SU-DHL-6 (cell line): ENCODE measurements around the gene ATRIP.

Experiments
- H2AFZ ChIP-seq: fragments of 200-600 bp; sonication (generic); 2 replicates; pipeline ENCODE4 v1.6.1; 2014; ENCODE audit warnings: low read depth, mild to moderate bottlenecking, moderate library complexity, mixed read lengths, antibody characterized with exemption, low read length; ENCODE audit not compliant: severe bottlenecking
- H3F3A ChIP-seq: fragments of 200-600 bp; shearing (Covaris generic); 2 replicates; pipeline ENCODE4 v1.6.0; 2016; ENCODE audit warnings: antibody characterized with exemption, mild to moderate bottlenecking; ENCODE audit not compliant: insufficient read depth
- H3K27ac ChIP-seq: fragments of 200-600 bp; sonication (generic); 2 replicates; pipeline ENCODE4 v1.5.1; 2016; ENCODE audit warnings: low read depth, mild to moderate bottlenecking, low read length, moderate library complexity, mixed read lengths
- H3K27me3 ChIP-seq: fragments of 200-600 bp; sonication (generic), shearing (Covaris generic); 2 replicates; pipeline ENCODE4 v1.6.0; 2014; ENCODE audit warnings: mild to moderate bottlenecking, low read length
- H3K36me3 ChIP-seq: fragments of 200-600 bp; sonication (generic); 2 replicates; pipeline ENCODE4 v1.6.1; 2014; ENCODE audit warnings: mild to moderate bottlenecking, low read length, mixed read lengths
- H3K4me2 ChIP-seq: fragments of 300-600, 200-600 bp; shearing (Covaris generic), sonication (generic); 2 replicates; pipeline ENCODE4 v1.6.0; 2014; ENCODE audit warnings: low read length, low read depth, mild to moderate bottlenecking; ENCODE audit not compliant: poor library complexity, severe bottlenecking
- H3K4me3 ChIP-seq: fragments of 200-600 bp; sonication (generic); 2 replicates; pipeline ENCODE4 v1.5.1; 2014; ENCODE audit warnings: antibody characterized with exemption, low read length, mild to moderate bottlenecking, mixed read lengths; ENCODE audit not compliant: insufficient read depth, poor library complexity, severe bottlenecking
- H3K79me2 ChIP-seq: fragments of 200-600 bp; sonication (generic); 2 replicates; pipeline ENCODE4 v1.6.1; 2014; ENCODE audit warnings: mild to moderate bottlenecking, low read length, moderate library complexity; ENCODE audit not compliant: insufficient read depth
- H3K9ac ChIP-seq: fragments of 200-600 bp; sonication (generic); 2 replicates; pipeline ENCODE4 v1.7.0; 2014; ENCODE audit warnings: mild to moderate bottlenecking, low read length
- H3K9me2 ChIP-seq: fragments of 200-600 bp; sonication (generic); replicated peaks from 2 replicates; pipeline ENCODE4 v1.6.1; 2014; ENCODE audit warnings: low read length; ENCODE audit not compliant: insufficient read depth
- H3K9me3 ChIP-seq: fragments of 200-600 bp; sonication (generic); 2 replicates; pipeline ENCODE4 v1.6.1; 2014; ENCODE audit warnings: low read length, mixed read lengths; ENCODE audit not compliant: insufficient read depth
- H4K20me1 ChIP-seq: fragments of 200-600 bp; sonication (generic); 2 replicates; pipeline ENCODE4 v1.6.1; 2014; ENCODE audit warnings: low read depth, mild to moderate bottlenecking, antibody characterized with exemption, low read length, moderate library complexity, mixed read lengths
- EZH2phosphoT487 ChIP-seq: fragments of 200-600 bp; sonication (generic), shearing (Covaris generic); conservative IDR thresholded peaks from 2 replicates; pipeline ENCODE4 v1.6.1; 2018; ENCODE audit warnings: mild to moderate bottlenecking, antibody characterized with exemption, low read length, moderate library complexity, mixed read lengths
- TF ChIP-seq, protein P1 (sequence below): fragments of 200-600 bp; sonication (generic); IDR thresholded peaks from one replicate; pipeline ENCODE4 v1.5.1; 2017; ENCODE audit warnings: antibody characterized with exemption, mild to moderate bottlenecking, low read length, moderate library complexity; ENCODE audit not compliant: insufficient read depth, poor library complexity, severe bottlenecking

The ATRIP gene

GRCh38 chr3:48416546-48416945 is 30.0 kb upstream of the ATRIP start:
- H3K36me3 ChIP-seq, result no peaks in the 10 kb centered on the region
- H3K9me3 ChIP-seq, result no peaks in the 10 kb centered on the region
- H3K9ac ChIP-seq, result no peak overlapping the region
- H3K4me3 ChIP-seq, result no peak overlapping the region
- TF ChIP-seq, protein P1, sequence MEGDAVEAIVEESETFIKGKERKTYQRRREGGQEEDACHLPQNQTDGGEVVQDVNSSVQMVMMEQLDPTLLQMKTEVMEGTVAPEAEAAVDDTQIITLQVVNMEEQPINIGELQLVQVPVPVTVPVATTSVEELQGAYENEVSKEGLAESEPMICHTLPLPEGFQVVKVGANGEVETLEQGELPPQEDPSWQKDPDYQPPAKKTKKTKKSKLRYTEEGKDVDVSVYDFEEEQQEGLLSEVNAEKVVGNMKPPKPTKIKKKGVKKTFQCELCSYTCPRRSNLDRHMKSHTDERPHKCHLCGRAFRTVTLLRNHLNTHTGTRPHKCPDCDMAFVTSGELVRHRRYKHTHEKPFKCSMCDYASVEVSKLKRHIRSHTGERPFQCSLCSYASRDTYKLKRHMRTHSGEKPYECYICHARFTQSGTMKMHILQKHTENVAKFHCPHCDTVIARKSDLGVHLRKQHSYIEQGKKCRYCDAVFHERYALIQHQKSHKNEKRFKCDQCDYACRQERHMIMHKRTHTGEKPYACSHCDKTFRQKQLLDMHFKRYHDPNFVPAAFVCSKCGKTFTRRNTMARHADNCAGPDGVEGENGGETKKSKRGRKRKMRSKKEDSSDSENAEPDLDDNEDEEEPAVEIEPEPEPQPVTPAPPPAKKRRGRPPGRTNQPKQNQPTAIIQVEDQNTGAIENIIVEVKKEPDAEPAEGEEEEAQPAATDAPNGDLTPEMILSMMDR, result no peak
- no peak for TF ChIP-seq EZH2phosphoT487
- H3F3A ChIP-seq, result no peaks in the 10 kb centered on the region
- no peaks in the 10 kb centered on the region for H3K9me2 ChIP-seq
- no peak overlapping the region for H3K27ac ChIP-seq
- no peak overlapping the region for H3K4me2 ChIP-seq
- no peaks in the 10 kb centered on the region for H3K27me3 ChIP-seq
- H4K20me1 ChIP-seq, result no peaks in the 10 kb centered on the region
- H2AFZ ChIP-seq, result no peak overlapping the region
- H3K79me2 ChIP-seq, result no peaks in the 10 kb centered on the region

GRCh38 chr3:48417529-48418108 is 28.9 kb upstream of the ATRIP start:
- Histone ChIP-seq H2AFZ (no peak overlapping the region), H3K79me2 (no peaks in the 10 kb centered on the region), H3K36me3 (no peaks in the 10 kb centered on the region), H3F3A (no peaks in the 10 kb centered on the region), H3K27ac (no peak overlapping the region), H3K4me2 (no peak overlapping the region), H3K9me3 (no peaks in the 10 kb centered on the region), H3K4me3 (no peak overlapping the region), H3K9me2 (no peaks in the 10 kb centered on the region), H3K27me3 (no peaks in the 10 kb centered on the region), H4K20me1 (no peaks in the 10 kb centered on the region), H3K9ac (no peak overlapping the region)
- no peak for TF ChIP-seq EZH2phosphoT487
- TF ChIP-seq, protein P1, result no peak

GRCh38 chr3:48418140-48418539 is 28.4 kb upstream of the ATRIP start:
- Histone ChIP-seq H2AFZ (no peak overlapping the region), H3K79me2 (no peaks in the 10 kb centered on the region), H3K4me3 (no peak overlapping the region), H3K27ac (no peak overlapping the region), H3F3A (no peaks in the 10 kb centered on the region), H4K20me1 (no peaks in the 10 kb centered on the region), H3K27me3 (no peaks in the 10 kb centered on the region), H3K4me2 (no peak overlapping the region), H3K9me3 (no peaks in the 10 kb centered on the region), H3K36me3 (no peaks in the 10 kb centered on the region), H3K9ac (no peak overlapping the region), H3K9me2 (no peaks in the 10 kb centered on the region)
- TF ChIP-seq EZH2phosphoT487, result no peak
- TF ChIP-seq, protein P1, result no peak

DNA sequence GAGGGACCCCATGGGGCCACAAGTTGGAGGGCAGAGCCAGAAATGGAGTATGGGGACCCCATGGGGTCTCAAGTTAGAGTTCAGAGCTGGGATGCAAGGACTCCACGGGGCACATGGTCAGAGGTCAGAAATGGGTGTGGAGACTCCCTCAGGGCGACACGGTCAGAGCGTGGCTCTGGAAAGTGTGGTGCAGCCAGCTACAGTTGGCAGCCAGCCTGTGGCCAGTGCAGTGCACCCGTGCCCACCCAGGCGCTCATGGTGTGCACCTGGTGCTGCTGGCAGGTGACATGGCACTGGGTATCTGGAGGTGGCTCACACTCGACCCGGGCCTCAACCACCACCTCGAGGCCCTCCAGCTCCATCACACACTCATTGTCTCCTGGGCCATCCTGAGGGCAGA is 27.9 kb upstream of the ATRIP start:
- TF ChIP-seq EZH2phosphoT487, result no peak
- TF ChIP-seq, protein P1, result no peak
- Histone ChIP-seq H3K79me2 (no peaks in the 10 kb centered on the region), H3K36me3 (no peaks in the 10 kb centered on the region), H4K20me1 (no peaks in the 10 kb centered on the region), H3K4me3 (no peak overlapping the region), H3K9me2 (no peaks in the 10 kb centered on the region), H3K27ac (no peak overlapping the region), H3K9ac (no peak overlapping the region), H2AFZ (no peak overlapping the region), H3K4me2 (no peak overlapping the region), H3F3A (no peaks in the 10 kb centered on the region), H3K27me3 (no peaks in the 10 kb centered on the region), H3K9me3 (no peaks in the 10 kb centered on the region)
